Neural cell (in vitro differentiated cells): ENCODE measurements around the gene ASH1L.

Experiments used
- EP300 ChIP-seq: fragments of 450-650 bp; conservative IDR thresholded peaks from 2 replicates; pipeline ENCODE4 v1.6.1; 2014; ENCODE audit warnings: antibody characterized with exemption, mild to moderate bottlenecking, moderate library complexity; ENCODE audit not compliant: poor library complexity, severe bottlenecking
- EZH2 ChIP-seq: fragments of 200-600, 300-800 bp; shearing (Covaris generic), sonication (generic); IDR thresholded peaks from 2 replicates; pipeline ENCODE4 v1.6.1; 2014; ENCODE audit warnings: antibody characterized with exemption, low read length, borderline replicate concordance, mild to moderate bottlenecking; ENCODE audit not compliant: insufficient read depth, poor library complexity, severe bottlenecking
- RAD21 ChIP-seq: fragments of 450-650 bp; conservative IDR thresholded peaks from 2 replicates; pipeline ENCODE4 v1.6.1; 2014; ENCODE audit warnings: antibody characterized with exemption, mild to moderate bottlenecking, moderate library complexity
- SMC3 ChIP-seq: fragments of 450-650 bp; conservative IDR thresholded peaks from 2 replicates; pipeline ENCODE4 v1.6.1; 2014; ENCODE audit warnings: antibody characterized with exemption, mild to moderate bottlenecking, moderate library complexity; ENCODE audit not compliant: poor library complexity
- TF ChIP-seq, protein P1 (sequence below): fragments of 450-650 bp; IDR thresholded peaks from 2 replicates; pipeline ENCODE4 v1.5.1; 2014; ENCODE audit warnings: antibody characterized with exemption, mild to moderate bottlenecking, moderate library complexity; ENCODE audit not compliant: poor library complexity, severe bottlenecking

DNA sequence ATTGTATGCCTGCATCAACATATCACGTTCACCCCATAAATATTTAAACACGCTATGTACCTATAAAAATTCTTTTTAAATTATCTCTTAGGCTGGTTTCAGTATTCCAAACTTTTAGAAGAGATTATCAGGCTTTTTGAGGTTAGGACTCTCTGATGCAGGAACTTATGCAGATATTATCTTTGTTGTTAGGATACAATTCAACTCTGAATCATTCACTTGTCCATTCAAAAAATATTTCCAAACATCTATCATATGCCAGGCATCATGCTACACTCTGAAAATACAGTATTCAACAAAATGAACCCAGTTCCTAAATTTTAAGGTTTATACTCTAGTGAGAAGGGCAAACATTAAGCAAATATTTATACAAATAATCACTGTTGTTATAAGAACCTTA is 40.5 kb downstream of the ASH1L start:
- TF ChIP-seq, protein P1, sequence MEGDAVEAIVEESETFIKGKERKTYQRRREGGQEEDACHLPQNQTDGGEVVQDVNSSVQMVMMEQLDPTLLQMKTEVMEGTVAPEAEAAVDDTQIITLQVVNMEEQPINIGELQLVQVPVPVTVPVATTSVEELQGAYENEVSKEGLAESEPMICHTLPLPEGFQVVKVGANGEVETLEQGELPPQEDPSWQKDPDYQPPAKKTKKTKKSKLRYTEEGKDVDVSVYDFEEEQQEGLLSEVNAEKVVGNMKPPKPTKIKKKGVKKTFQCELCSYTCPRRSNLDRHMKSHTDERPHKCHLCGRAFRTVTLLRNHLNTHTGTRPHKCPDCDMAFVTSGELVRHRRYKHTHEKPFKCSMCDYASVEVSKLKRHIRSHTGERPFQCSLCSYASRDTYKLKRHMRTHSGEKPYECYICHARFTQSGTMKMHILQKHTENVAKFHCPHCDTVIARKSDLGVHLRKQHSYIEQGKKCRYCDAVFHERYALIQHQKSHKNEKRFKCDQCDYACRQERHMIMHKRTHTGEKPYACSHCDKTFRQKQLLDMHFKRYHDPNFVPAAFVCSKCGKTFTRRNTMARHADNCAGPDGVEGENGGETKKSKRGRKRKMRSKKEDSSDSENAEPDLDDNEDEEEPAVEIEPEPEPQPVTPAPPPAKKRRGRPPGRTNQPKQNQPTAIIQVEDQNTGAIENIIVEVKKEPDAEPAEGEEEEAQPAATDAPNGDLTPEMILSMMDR, result no peak
- TF ChIP-seq EP300 (no peak), EZH2 (no peak), RAD21 (no peak), SMC3 (no peak)
